Measurements from ENCODE around the gene PADI6.

Gene PADI6

DNA sequence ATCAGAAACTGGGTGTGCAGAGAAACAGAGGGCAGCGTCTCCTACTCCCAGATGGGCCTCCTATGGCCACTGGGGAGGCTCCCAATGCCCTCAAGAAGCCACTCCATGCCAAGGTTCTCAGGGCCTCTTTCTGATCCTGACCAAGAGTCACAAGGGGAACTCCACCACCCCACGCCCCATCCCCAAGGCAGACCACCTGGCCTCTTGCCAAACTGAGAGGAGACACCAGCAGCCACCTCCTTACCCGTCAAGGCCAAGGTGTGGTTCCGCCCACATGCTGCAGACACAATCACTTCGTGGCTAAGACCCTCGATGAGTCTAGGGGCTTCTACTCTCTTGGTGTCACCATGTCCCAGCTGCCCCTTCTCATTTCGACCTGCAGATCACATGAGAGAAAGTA lies 50.5 kb downstream of the PADI6 start:
- H3K9me3 ChIP-seq (ENCODE audit: control insufficient read depth, insufficient read depth, low read depth, low read length) = no peaks in the 10 kb centered on the region
- no peak overlapping the region for H3K27ac ChIP-seq (ENCODE audit: low read depth, low read length)
- H3K36me3 ChIP-seq (ENCODE audit: control insufficient read depth, insufficient read depth, low read length) = peaks cover 97% of the 10 kb centered on the region
- H3K27me3 ChIP-seq (ENCODE audit: control insufficient read depth, insufficient read depth, low read length) = no peaks in the 10 kb centered on the region
- H3K4me1 ChIP-seq (ENCODE audit: control insufficient read depth, insufficient read depth, low read length) = peaks cover 1% of the 10 kb centered on the region; the same call in 1 of the 2 replicates
- H3K4me3 ChIP-seq (ENCODE audit: low read depth, low read length) = no peak overlapping the region
- H3K9ac ChIP-seq (ENCODE audit: low read length) = no peak overlapping the region

DNA sequence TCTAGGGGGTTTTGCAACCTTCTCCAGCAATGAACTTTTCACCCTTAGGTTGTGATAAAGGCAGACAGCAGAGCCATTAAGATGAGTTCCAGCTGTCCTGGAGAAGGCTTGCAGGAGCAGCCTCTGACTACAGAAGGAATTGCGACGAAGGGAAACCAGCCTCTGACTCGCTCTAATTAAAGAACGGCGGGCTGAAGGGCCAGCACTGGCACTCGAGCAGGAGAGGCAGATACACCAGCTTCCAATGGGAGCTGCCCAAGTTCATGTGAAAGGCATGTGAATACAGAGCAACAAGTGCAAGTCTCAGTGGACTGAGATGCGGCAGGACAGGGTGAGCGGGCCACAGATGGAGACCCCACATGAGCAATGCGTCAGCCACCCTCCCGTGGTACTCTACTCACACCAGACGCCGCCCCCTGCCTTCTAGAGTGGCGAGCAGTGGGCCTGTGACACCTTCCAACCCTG lies 51.8 kb downstream of the PADI6 start:
- no peaks in the 10 kb centered on the region for H3K27me3 ChIP-seq (ENCODE audit: control insufficient read depth, insufficient read depth, low read length)
- H3K9ac ChIP-seq (ENCODE audit: low read length) = no peak overlapping the region
- H3K4me1 ChIP-seq (ENCODE audit: control insufficient read depth, insufficient read depth, low read length) = peaks cover 13% of the 10 kb centered on the region; the same call in 1 of the 2 replicates
- no peaks in the 10 kb centered on the region for H3K9me3 ChIP-seq (ENCODE audit: control insufficient read depth, insufficient read depth, low read depth, low read length)
- H3K27ac ChIP-seq (ENCODE audit: low read depth, low read length) = no peak overlapping the region
- no peak overlapping the region for H3K4me3 ChIP-seq (ENCODE audit: low read depth, low read length)
- H3K36me3 ChIP-seq (ENCODE audit: control insufficient read depth, insufficient read depth, low read length) = peaks cover 97% of the 10 kb centered on the region

DNA sequence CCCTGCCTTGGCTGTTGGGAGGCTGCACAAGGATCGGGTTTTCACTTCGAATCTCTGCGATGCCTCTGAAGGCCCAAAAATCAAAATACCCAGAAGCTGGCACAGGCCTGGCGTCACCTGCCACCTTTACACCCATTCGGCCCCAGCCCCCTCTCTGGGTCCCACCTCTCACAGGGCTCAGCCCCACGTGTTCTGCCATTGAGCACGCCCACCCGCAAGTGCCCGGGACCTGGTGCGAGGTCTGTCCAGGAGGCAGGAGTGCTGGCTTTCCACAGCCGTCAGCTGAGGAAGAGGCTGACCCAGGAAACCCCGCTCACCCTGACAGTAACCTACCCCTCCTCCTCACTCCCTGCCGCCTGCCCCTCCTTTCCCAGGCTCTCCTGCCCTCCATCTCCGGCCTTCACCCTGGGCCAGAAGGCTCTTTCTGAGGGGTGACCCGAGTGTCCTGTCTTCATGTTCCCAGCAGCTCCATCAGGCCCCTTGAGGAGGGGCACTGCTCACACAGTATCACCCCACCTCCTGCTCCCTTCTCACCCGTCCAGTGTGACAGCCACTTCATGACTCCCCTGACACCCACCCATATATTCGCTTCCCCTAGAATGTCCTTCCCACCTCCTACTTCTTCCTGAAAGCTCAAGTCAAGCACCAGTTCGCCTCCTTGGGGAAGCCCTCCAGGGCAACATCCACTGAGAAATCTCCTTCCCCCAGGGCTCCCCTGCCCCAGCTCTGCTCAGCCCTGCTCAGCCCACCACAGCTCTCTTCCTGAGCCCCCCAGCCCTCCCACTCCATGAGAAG lies 54.0 kb downstream of the PADI6 start:
- Histone ChIP-seq H3K27me3 (ENCODE audit: control insufficient read depth, insufficient read depth, low read length) (no peaks in the 10 kb centered on the region), H3K4me3 (ENCODE audit: low read depth, low read length) (no peak overlapping the region), H3K27ac (ENCODE audit: low read depth, low read length) (no peak overlapping the region), H3K9me3 (ENCODE audit: control insufficient read depth, insufficient read depth, low read depth, low read length) (no peaks in the 10 kb centered on the region), H3K4me1 (ENCODE audit: control insufficient read depth, insufficient read depth, low read length) (peaks cover 27% of the 10 kb centered on the region), H3K36me3 (ENCODE audit: control insufficient read depth, insufficient read depth, low read length) (peaks cover 91% of the 10 kb centered on the region), H3K9ac (ENCODE audit: low read length) (no peak overlapping the region)

DNA sequence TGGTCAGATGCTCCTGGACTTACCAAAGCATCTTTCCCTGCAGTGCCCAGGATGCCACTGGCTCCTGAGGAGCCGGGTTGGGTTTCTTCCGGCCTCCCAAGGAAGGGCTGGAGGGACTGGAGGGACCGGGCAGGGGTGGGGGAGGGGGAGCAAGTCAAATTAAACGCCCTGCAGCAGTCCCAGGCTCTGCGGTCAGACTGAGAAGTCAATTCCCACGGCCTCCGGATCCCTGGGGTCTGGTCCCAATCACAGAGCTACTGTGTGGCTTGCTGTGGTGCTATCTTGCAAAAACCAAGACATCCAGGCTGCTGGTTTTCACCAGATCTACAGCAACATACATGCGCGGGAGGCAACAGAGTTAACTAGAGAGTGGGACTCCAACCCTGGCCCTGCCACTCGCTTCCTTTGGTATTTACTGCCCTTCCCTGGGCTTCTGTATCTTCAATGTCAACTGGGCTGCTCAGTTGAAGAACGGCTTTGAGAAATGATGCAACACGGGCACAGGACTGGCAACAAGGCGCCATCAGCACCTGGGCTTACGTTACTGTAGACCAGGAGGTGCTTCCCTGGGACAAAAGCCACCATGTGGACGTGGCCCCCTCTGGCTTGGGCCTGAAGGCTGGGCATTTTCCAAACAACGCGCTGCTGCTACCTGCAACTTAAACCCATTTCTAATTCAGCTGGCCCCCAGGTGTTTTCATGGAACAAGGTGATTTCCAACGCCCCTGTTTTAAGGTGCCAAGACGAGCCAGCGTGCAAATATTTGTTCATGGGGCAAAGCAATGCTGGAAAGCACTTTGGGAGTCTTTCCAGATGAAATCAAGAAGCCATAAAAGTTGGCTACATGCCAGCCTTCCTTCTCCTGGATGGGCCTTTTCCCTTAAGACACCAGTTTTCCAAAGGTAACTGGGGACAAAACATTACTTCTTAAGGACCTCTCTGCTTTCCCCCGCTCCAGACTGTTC lies 56.0 kb downstream of the PADI6 start:
- H3K36me3 ChIP-seq (ENCODE audit: control insufficient read depth, insufficient read depth, low read length) = peaks cover 87% of the 10 kb centered on the region
- H3K9ac ChIP-seq (ENCODE audit: low read length) = no peak overlapping the region
- H3K4me3 ChIP-seq (ENCODE audit: low read depth, low read length) = no peak overlapping the region
- no peaks in the 10 kb centered on the region for H3K27me3 ChIP-seq (ENCODE audit: control insufficient read depth, insufficient read depth, low read length)
- H3K27ac ChIP-seq (ENCODE audit: low read depth, low read length) = peak overlapping the region; percentile 5; the same call in 1 of the 2 replicates
- no peaks in the 10 kb centered on the region for H3K9me3 ChIP-seq (ENCODE audit: control insufficient read depth, insufficient read depth, low read depth, low read length)
- H3K4me1 ChIP-seq (ENCODE audit: control insufficient read depth, insufficient read depth, low read length) = peaks cover 40% of the 10 kb centered on the region

DNA sequence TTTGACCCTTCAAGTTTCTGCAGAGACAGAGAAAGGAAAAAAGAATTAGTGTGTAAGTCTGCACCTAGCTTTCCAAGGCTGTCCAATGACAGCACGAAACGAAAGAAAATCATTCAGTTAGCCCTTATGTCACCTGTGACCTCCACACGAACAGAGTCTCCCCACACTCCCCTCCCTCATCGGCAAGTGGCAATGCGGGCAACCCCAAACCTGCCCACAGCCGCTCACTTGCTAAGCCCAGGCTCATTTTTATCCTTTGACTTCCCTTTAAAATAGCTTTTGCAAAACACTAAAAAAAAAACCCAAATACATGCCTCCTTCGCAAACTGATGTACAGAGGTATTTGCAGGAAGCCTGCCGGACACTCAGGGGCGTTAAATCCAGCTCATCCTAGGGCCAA lies 57.2 kb downstream of the PADI6 start:
- no peak overlapping the region for H3K27ac ChIP-seq (ENCODE audit: low read depth, low read length)
- peaks cover 50% of the 10 kb centered on the region for H3K4me1 ChIP-seq (ENCODE audit: control insufficient read depth, insufficient read depth, low read length)
- H3K9me3 ChIP-seq (ENCODE audit: control insufficient read depth, insufficient read depth, low read depth, low read length) = no peaks in the 10 kb centered on the region
- no peak overlapping the region for H3K4me3 ChIP-seq (ENCODE audit: low read depth, low read length)
- H3K9ac ChIP-seq (ENCODE audit: low read length) = no peak overlapping the region
- peaks cover 87% of the 10 kb centered on the region for H3K36me3 ChIP-seq (ENCODE audit: control insufficient read depth, insufficient read depth, low read length)
- no peaks in the 10 kb centered on the region for H3K27me3 ChIP-seq (ENCODE audit: control insufficient read depth, insufficient read depth, low read length)

DNA sequence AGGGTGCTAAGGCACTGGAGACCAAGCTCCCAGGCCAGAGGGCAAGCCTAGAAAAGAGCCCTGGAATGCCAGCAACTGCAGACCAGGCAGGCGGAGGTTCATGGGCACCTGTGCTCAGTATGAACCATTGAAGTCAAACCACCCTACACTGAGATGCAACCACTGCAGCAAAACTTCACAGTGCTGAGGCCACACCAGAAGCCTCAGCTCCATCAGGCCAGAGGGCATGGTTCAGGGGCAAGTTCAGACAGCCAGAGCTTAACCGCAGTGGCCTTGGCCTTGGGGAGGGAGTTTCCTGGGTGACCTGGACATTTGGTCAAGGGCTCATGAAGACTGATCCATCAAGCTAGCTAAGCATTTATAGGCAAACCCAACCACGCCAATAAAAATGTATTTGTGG lies 60.4 kb downstream of the PADI6 start:
- H3K27me3 ChIP-seq (ENCODE audit: control insufficient read depth, insufficient read depth, low read length) = no peaks in the 10 kb centered on the region
- peaks cover 76% of the 10 kb centered on the region for H3K4me1 ChIP-seq (ENCODE audit: control insufficient read depth, insufficient read depth, low read length)
- H3K4me3 ChIP-seq (ENCODE audit: low read depth, low read length) = no peak overlapping the region
- H3K27ac ChIP-seq (ENCODE audit: low read depth, low read length) = 0 out of 2 replicates have a peak overlapping the region, but pooled peaks have one; percentile 2
- no peaks in the 10 kb centered on the region for H3K9me3 ChIP-seq (ENCODE audit: control insufficient read depth, insufficient read depth, low read depth, low read length)
- peaks cover 84% of the 10 kb centered on the region for H3K36me3 ChIP-seq (ENCODE audit: control insufficient read depth, insufficient read depth, low read length)
- no peak overlapping the region for H3K9ac ChIP-seq (ENCODE audit: low read length)

DNA sequence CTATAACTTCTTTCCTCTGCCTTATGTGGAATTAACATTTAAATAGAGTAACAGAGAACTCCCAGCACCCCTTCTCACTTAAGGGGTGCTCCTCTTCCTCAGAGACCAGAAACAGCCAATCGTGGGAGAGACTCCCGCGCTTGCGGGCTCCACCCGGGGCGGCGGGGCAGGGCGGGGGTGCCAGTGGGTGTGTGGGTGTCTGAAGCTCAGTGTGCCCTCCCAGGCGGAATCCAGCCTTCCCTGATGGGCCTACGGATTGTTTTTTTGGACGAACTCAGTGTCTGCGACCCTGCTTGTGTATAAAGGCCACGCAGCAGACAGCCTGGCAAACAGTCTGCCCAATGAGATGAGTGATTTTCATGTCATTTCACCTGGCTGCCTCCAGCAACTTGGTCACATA lies 61.3 kb downstream of the PADI6 start:
- Histone ChIP-seq H3K4me3 (ENCODE audit: low read depth, low read length) (no peak overlapping the region), H3K9me3 (ENCODE audit: control insufficient read depth, insufficient read depth, low read depth, low read length) (no peaks in the 10 kb centered on the region), H3K4me1 (ENCODE audit: control insufficient read depth, insufficient read depth, low read length) (peaks cover 68% of the 10 kb centered on the region), H3K27ac (ENCODE audit: low read depth, low read length) (peak overlapping the region; percentile 62), H3K9ac (ENCODE audit: low read length) (peak overlapping the region; percentile 47), H3K27me3 (ENCODE audit: control insufficient read depth, insufficient read depth, low read length) (no peaks in the 10 kb centered on the region), H3K36me3 (ENCODE audit: control insufficient read depth, insufficient read depth, low read length) (peaks cover 75% of the 10 kb centered on the region)

DNA sequence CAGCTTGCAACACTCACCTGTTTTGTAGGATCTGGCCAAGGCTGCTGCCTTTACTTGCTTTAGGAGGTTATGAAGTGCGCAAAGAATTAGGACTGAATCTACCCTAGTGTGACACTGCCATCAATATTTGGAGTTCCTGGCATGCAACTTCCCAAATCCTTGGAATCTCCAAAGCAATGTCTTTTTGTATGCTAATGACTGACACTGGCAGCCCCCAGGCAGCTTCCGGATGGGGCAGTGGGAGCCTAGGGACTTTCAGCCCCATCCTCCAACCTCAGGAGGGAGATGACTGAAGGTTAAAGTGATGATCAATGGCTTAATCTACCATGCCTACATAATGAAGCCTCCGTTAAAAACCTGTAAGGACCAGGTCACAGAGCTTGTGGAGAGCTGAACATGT lies 62.0 kb downstream of the PADI6 start:
- peak overlapping the region; percentile 47 for H3K9ac ChIP-seq (ENCODE audit: low read length)
- no peaks in the 10 kb centered on the region for H3K9me3 ChIP-seq (ENCODE audit: control insufficient read depth, insufficient read depth, low read depth, low read length)
- peak overlapping the region; percentile 34 for H3K4me3 ChIP-seq (ENCODE audit: low read depth, low read length)
- H3K36me3 ChIP-seq (ENCODE audit: control insufficient read depth, insufficient read depth, low read length) = peaks cover 68% of the 10 kb centered on the region
- H3K27me3 ChIP-seq (ENCODE audit: control insufficient read depth, insufficient read depth, low read length) = no peaks in the 10 kb centered on the region
- H3K4me1 ChIP-seq (ENCODE audit: control insufficient read depth, insufficient read depth, low read length) = peaks cover 61% of the 10 kb centered on the region
- peak overlapping the region; percentile 62 for H3K27ac ChIP-seq (ENCODE audit: low read depth, low read length)

DNA sequence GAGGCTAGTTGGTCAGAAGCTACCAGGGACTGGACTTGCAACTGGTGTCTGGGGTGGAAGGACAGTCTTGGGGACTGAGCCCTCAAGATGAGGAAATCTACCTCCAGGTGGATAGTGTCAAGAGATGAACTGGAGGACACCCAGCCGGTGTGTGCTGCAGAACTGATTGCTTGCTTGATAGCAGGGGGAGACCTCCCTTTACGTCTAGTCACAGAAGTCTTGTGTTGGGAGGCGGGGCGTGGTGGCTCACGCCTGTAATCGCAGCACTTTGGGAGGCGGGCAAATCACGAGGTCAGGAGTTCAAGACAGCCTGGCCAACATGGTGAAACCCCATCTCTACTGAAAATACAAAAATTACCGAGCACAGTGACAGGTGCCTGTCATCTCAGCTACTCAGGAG lies 62.6 kb downstream of the PADI6 start:
- Histone ChIP-seq H3K27ac (ENCODE audit: low read depth, low read length) (peak overlapping the region; percentile 45; the same call in 1 of the 2 replicates), H3K4me3 (ENCODE audit: low read depth, low read length) (peak overlapping the region; percentile 34), H3K36me3 (ENCODE audit: control insufficient read depth, insufficient read depth, low read length) (peaks cover 62% of the 10 kb centered on the region), H3K9ac (ENCODE audit: low read length) (peak overlapping the region; percentile 41), H3K9me3 (ENCODE audit: control insufficient read depth, insufficient read depth, low read depth, low read length) (no peaks in the 10 kb centered on the region), H3K27me3 (ENCODE audit: control insufficient read depth, insufficient read depth, low read length) (no peaks in the 10 kb centered on the region), H3K4me1 (ENCODE audit: control insufficient read depth, insufficient read depth, low read length) (peaks cover 55% of the 10 kb centered on the region)

DNA sequence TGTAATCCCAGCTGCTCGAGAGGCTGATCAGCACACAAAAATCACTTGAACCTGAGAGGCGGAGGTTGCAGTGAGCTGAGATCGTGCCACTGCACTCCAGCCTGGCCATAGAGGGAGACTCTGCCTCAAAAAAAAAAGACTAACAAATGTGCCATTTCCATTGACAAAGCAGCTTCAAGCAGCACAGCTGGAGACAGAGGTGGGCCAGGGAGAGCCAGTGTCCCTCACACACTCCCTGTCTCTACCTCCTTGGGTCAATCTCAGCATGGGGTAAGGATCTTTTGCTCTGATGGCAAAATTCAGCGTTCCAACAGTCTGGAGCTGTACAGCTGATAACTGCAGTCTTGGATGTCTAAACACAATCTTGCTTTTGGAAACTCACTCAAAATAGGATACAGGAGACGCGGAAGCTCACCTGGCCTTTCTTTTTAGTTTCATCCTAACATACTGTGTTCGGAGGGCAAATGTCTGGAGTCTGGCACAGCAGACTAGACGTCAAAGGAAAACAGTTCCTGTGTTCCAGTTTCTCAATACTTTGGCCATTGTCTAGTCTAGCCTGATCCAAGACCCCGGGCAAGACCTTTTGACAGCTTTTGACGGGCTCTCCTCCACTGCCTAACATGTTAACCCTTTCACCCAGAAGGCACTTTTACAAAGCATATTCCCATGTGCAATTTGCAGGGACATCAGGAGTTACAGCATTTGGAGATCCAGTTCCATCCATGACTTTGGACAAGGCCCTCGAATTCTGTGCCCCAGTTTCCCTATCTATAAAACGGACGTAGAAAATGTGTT lies 64.6 kb downstream of the PADI6 start:
- Histone ChIP-seq H3K4me3 (ENCODE audit: low read depth, low read length) (peak overlapping the region; percentile 69), H3K4me1 (ENCODE audit: control insufficient read depth, insufficient read depth, low read length) (peaks cover 61% of the 10 kb centered on the region), H3K27ac (ENCODE audit: low read depth, low read length) (peak overlapping the region; percentile 35; the same call in 1 of the 2 replicates)

More for the DNA sequence above, 64.6 kb downstream of the PADI6 start:
- Histone ChIP-seq H3K27me3 (ENCODE audit: control insufficient read depth, insufficient read depth, low read length) (no peaks in the 10 kb centered on the region), H3K9me3 (ENCODE audit: control insufficient read depth, insufficient read depth, low read depth, low read length) (no peaks in the 10 kb centered on the region), H3K9ac (ENCODE audit: low read length) (peak overlapping the region; percentile 72), H3K36me3 (ENCODE audit: control insufficient read depth, insufficient read depth, low read length) (peaks cover 52% of the 10 kb centered on the region)
